Measurements from ENCODE around the gene ZNG1B. TPM values are rescaled to one million over a fixed set of nuclear protein-coding genes. Genes with fewer than 3 reads are reported as not detected.
"Not testable (repeated sequence)": the region's sequence is repeated elsewhere in the genome, so short reads cannot be mapped to it uniquely, and the experiment has no call there.

Gene ZNG1B
- total RNA-seq, 2 donors from 2014 or later: 28.2 to 28.9 TPM

GRCh38 chr2:113540834-113541203 lies 103.3 kb downstream of the ZNG1B start:
- intact Hi-C loops (cut with DNase I); DNase-seq: not testable (repeated sequence)
- ATAC-seq: peak; percentile 16 to 31

GRCh38 chr2:113541204-113541975 lies 103.9 kb downstream of the ZNG1B start:
- DNase-seq: peak; percentile 59
- peak; percentile 85 to 88 for ATAC-seq
- intact Hi-C loops (cut with DNase I): not testable (repeated sequence)

- intact Hi-C loops (cut with DNase I): not testable (repeated sequence)
- peak; percentile 18 for DNase-seq
- ATAC-seq: peak; percentile 58 to 75
Measured at GRCh38 chr2:113541976-113542485, 104.5 kb downstream of the ZNG1B start.

- peak; percentile 4 to 12 for ATAC-seq
- DNase-seq; intact Hi-C loops (cut with DNase I): not testable (repeated sequence)
Measured at GRCh38 chr2:113542529-113542928, 105.0 kb downstream of the ZNG1B start.

Other genes with a start within 250 kb of the ZNG1B start
- 1 to 10 TPM in 1 of 2 donors, under 1 TPM in 1; 0.13 to 1.9 TPM for gene PAX8, start 158.8 kb upstream of the ZNG1B start, total RNA-seq
- under 1 TPM in 1 of 2 donors, not detected in 1; 0.21 TPM for gene FOXD4L1, start 61.0 kb downstream of the ZNG1B start, total RNA-seq
- gene RABL2A, start 189.6 kb downstream of the ZNG1B start, total RNA-seq: 1 to 10 TPM; 5.8 to 7.7 TPM

All from left cardiac atrium (tissue), 4 donors.